Skin of body (tissue), 2 donors: Measurements from ENCODE around the gene DCAF7. TPM values are rescaled to one million over a fixed set of nuclear protein-coding genes. Genes with fewer than 3 reads are reported as not detected.

Experiments used
- DNase-seq: peaks from one replicate; lab custom pipeline; 2025; lab: John Stamatoyannopoulos, UW
- total RNA-seq: library from RNA; depleted of rRNA; stranded (reverse); fragments of >200 nt; gene quantifications from one replicate; pipeline ENCODE4 v1.2.3, GENCODE V29; 2014

Gene DCAF7
- total RNA-seq, 1 donor from 2014 or later: 17.3 TPM

DNA sequence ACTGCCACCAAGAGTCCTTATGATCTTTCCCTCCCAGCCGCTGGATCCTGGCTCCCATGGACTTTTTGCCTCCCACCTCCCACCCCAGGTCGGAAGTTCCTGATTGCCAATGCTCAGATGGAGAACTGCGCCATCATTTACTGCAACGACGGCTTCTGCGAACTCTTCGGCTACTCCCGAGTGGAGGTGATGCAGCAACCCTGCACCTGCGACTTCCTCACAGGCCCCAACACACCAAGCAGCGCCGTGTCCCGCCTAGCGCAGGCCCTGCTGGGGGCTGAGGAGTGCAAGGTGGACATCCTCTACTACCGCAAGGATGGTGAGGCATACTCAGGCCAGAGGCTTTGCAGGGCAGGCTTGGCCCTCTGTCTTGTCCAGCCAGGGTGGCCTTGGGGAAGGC is 26.2 kb upstream of the DCAF7 start:
- DNase-seq: no peak

DNA sequence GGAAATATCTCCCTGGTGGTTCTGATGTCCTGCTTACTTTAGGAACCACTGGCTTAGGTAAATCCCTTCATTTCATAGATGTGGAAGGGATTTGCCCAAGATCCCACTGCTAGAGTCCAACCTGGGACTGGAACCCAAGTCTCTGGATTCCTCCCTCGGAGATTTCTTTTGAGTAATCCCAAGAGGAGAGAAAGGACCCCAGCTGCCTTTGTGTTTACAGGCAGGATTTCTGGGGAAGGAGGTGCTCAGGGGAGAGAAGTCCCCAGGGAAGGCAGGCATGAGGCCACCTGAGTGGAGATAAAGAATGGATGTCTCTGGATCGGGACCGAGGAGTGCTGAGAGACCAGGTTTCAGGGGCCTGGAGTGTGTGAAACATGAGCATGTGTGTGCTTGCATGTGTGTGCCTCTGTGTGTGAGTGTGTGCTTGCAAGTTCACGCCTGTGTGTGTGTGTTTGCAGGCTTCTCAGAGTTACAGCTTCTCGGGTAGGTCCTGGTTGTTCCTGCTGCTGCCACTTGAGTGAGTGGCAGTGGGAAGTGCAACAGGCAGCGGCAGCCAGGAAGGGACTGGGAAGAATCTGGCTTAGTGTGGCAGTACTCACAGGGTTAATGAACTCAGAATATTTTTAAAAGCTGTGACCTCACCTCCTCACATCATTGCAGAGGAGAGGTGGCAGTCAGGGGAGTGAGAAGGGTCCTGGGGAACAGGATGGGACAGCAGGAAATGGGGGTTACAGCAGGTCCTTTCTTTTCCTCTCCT is 24.9 kb upstream of the DCAF7 start:
- DNase-seq: no peak

DNA sequence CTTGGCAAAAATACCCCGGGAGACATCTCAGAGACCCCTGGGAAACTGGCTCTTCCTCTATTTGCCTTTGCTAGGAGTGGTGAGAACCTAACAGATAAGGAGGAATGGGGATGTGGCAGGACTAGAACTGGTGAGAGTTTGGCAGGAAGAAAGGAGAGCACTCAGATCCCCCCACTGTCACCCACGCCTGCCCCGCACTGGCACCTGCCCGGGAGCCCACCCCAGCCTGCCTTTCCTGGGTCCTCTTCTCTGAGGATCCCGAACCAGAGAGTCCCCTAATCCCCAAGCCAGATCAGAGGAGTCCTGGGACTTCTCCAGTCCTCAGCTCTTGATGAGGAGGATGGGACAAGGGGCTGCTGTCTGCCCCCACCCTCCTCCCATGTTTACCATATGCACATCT is 23.4 kb upstream of the DCAF7 start:
- no peak for DNase-seq

DNA sequence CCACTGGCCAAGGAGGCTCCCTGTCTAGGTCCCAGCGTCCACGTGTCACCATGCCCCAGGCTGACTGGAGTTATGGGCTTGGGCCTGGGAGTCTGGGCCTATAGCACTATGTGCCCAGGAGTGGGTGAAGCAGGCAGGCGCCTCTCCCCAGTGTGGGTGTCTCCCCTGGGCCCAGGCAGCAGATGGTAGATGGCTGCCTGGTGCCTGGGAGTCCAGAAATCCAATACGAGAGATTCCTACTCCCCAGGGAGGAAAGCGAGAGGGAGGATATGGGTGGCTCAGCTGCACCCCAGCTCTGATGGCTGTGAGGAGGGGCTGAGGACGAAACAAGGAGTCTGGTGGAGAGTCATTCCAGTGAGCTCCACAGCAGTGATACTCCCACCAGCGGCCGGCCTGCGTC is 22.1 kb upstream of the DCAF7 start:
- DNase-seq: no peak

DNA sequence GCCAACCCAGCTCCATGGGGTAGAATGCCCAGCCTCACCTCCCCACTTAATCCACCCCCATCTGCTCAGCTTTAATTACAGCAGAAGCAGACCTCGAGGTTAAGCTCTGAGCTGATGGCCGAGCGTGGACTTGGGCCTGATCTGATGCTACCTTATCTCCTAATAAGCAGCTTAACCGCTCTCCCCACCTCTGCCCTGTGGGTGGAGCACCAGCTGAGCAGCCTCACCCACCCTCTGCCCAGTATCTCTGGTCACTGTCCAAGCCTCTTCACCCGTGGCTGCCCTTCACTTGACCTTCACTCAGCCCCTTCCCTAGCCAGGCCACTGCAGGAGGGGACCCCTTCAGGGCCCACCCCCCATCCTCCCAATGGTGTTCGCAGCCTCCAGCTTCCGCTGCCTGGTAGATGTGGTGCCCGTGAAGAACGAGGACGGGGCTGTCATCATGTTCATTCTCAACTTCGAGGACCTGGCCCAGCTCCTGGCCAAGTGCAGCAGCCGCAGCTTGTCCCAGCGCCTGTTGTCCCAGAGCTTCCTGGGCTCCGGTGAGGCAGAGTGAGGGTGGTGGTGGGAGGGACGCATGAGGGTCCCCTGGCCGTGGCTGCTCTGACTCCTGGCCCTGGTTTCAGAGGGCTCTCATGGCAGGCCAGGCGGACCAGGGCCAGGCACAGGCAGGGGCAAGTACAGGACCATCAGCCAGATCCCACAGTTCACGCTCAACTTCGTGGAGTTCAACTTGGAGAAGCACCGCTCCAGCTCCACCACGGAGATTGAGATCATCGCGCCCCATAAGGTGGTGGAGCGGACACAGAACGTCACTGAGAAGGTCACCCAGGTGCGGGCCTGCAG is 20.3 kb upstream of the DCAF7 start:
- DNase-seq: no peak

DNA sequence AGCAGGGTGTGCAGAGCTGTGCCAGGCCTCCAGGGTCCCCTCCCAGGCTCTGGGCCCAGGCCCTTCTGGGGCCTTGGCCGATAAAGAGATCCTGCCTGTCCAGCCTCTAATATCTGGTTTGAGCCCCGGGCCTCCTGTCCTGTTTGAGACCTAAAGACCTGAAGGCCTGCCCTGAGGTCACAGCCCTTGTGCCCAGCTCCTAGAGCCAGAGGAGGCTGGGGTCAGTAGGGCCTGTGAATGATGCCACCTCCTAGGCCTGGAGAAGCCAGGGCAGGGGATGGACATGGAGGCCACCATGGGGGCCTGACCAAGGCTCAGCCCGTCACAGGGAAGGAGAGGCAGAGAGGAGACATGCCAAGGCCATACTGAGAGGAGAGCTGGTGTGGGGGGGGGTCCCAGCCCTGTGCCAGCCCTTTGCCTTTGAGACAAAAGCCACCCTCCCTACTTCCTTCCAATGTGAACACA is 19.7 kb upstream of the DCAF7 start:
- no peak for DNase-seq

DNA sequence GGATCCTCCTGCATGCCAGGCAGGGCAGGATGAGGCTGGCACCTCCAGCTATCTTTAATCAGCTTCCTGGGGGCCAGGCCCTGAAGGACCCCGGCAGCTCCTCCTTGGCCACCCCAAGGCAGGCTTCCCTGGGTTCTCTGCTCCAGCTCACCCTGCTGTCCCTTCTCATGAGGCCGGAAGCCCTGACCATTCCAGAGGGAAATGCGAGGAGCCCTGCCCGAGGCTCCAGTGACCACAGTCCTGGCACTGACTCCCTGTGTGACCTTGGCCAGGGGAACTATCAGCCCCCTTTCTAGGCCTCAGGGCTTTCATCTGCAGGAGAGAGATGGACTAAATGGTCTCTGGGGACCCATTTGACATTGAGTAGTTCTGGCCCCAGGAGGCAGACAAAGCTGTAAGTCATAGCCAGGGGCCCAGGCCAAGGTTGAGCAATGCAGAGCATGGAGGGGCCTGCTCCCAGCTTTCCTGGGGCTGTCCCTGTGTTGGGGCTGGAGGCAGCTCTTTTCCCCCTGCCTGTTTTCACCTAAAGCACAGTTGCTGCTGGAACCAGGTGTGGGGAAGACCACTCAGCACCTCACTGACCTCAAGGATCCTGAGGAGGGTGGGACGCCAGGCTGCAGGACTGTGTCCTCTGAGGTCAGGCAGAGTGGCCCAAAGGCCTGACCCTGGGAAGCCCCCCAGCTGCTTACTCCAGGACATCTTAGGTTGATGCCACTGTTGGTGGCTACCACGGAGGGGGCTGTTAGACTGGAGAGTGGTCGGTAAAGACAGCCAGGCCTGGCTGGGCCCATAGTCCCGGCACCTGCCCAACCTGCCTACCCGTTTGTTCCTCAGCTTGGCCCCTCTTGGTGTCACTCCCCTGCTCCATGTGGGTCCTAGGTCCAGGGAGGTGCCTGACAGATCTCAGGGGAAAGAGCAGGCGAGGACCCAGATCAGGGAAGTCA is 19.0 kb upstream of the DCAF7 start:
- DNase-seq: no peak

DNA sequence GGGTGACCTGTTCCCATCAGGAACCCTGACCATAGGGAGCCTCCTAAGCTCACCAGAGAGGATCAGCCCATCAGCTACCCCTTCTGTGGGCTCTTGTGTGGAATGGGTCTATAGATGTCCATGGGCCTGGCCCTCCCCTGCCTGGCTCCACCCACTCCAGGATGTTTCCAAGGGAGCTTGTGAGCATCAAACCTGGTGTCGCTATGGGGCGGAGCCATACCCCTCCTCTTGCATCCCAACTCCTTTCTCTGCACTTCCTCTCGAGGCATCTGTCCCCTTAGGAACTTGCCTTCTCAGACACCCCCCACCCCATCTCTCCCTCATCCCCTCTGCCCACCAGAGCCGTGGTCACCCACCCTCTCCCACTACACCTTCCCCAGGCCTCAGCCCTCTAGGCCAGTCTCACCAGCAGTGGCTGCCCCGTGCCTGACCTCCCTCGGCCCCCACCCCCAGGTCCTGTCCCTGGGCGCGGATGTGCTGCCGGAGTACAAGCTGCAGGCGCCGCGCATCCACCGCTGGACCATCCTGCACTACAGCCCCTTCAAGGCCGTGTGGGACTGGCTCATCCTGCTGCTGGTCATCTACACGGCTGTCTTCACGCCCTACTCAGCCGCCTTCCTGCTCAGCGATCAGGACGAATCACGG is 16.7 kb upstream of the DCAF7 start:
- no peak for DNase-seq

DNA sequence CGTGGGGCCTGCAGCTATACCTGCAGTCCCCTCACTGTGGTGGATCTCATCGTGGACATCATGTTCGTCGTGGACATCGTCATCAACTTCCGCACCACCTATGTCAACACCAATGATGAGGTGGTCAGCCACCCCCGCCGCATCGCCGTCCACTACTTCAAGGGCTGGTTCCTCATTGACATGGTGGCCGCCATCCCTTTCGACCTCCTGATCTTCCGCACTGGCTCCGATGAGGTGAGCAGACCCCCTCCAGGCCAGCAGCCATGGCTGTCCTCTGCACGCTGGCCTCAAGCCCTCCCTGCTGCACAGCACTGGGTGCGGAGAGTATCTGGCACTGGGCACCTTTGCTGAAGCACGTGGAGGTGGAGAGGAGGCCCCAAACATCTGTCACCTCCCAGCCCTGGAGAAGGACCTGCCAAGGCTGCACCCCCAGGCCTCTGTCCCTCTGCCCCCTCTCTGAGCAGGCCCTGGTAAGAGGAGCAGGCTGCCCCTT is 16.2 kb upstream of the DCAF7 start:
- no peak for DNase-seq

DNA sequence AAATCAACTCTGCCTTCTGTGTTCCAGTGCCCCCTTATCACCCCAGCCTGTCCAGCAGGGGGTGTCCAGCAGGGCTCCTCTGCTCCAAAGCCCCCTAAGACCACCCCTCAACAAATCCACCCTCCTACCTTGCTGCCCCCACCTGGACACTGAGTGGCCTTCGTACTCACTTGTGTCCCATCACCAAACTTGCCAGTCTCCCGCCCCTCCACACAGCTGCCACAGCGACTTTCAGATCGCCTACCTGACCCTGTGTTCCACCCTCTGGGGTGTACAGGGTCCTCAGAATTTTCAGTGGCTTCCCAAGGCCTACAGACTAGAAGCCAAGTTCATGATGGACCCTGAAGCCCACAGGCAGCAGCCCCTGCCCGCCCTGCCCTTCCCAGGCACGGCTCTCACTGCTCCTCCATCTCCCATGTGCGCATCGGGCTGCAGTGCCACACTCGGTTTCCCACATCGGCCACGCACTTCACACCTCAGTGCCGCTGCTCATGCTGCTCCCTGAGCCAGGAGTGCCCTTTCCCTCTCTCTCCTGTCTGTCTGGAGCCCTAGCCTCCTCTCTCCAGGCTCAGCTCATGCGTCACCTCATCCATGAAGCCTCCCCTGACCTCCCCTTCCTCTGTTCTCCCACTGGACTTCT is 15.3 kb upstream of the DCAF7 start:
- no peak for DNase-seq

DNA sequence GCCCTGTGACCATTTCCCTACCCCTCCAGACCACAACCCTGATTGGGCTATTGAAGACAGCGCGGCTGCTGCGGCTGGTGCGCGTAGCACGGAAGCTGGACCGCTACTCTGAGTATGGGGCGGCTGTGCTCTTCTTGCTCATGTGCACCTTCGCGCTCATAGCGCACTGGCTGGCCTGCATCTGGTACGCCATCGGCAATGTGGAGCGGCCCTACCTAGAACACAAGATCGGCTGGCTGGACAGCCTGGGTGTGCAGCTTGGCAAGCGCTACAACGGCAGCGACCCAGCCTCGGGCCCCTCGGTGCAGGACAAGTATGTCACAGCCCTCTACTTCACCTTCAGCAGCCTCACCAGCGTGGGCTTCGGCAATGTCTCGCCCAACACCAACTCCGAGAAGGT is 14.6 kb upstream of the DCAF7 start:
- DNase-seq: no peak

DNA sequence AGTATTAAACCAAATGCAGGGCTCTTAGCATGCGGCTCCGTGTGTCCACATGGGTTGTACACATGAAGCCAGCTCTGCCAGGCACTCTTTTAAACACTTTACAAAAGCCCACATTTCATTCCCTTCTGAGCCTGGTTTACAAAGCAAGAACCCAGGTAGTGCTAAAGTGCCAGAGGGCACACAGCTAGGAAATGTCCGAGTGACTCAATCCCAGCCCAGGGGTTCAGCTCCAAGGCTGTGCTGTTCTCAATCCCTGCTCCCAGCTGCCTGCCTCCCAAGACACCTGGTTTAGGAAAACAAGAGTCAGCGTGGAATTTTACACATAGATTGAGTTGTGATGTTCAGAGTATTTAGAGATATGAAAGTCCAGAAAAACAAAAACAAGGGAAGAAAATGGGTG is 13.3 kb upstream of the DCAF7 start:
- DNase-seq: no peak

DNA sequence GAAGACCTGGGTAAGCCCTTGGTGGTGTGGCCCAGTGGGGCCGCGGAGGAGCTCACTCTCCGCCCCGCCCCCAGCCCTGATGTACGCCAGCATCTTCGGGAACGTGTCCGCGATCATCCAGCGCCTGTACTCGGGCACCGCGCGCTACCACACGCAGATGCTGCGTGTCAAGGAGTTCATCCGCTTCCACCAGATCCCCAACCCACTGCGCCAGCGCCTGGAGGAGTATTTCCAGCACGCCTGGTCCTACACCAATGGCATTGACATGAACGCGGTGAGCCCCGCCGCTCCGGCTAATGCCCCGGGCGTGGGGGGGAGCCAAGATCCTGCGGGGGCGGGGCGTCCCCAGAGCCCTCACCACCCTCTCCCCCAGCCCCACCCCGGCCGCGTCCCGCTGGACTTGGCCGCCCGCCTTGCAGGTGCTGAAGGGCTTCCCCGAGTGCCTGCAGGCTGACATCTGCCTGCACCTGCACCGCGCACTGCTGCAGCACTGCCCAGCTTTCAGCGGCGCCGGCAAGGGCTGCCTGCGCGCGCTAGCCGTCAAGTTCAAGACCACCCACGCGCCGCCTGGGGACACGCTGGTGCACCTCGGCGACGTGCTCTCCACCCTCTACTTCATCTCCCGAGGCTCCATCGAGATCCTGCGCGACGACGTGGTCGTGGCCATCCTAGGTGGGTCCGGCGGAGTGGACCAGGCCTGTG is 12.1 kb upstream of the DCAF7 start:
- DNase-seq: no peak

DNA sequence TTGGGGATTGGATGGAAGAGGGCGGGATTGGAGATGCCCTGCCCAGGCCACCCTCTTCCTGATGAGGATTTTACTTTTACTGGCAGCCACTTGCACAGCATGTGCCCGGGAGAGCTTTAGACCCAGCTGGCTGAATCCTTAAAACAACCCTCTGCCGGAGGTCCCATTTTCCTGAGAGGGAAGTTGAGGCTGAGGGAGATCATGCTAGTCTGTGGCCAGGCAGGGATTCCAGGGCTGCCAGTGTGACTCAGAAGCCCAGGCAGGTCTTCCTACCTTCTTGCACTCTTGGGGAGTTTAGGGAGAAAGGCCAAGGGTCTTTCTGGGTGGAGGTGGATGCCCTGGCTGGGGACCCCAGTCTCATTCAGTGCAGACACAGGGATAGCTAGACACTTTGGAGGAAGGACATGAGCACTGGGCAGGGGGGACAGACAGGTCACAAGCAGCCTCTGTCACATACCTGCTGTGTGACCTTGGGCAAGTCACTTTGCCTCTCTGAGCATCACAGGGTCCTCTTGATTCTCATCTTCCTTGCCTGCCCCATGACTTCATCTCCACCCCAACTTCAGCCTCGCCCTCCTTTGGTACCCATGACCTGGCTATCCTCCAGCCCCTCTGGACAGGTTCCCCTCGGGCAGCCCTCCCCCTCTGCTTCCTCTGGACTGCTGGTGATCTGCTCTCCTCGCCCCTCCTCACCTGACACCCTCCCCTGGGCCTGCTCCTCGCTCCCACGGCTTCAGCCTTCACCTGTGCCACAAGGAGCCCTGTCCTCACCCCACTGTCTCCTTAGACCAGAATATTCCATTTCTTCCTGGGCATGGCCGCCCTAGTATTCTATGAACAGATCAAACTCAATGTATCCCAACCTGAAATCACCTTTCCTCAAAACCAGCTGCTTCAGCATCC is 11.3 kb upstream of the DCAF7 start:
- no peak for DNase-seq

DNA sequence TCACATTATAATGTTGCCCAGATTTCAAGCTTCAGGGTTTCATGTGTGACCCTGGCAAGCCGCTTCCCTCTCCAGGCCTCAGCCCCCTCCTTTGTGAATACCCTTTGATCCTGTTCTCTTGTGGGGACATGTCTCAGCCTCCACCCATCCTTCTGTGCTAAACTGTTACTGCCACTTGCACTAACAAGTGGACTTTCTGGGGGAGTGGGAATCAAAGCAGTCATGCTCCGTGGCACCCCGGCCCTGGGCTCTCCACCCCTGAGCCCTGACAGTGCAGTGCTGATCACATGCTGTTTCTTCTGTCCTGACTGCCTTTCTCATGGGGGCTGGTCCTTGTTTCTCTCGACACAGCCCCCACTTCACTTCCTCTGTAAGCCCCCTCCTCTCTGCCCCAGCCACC is 9.7 kb upstream of the DCAF7 start:
- no peak for DNase-seq

DNA sequence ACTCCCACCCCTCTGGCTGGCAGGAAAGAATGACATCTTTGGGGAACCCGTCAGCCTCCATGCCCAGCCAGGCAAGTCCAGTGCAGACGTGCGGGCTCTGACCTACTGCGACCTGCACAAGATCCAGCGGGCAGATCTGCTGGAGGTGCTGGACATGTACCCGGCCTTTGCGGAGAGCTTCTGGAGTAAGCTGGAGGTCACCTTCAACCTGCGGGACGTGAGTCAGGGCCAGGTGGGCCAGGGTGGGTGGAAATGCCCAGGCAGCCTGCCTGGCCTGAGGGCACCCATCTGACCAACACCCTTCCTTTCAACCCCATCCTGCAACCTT is 8.1 kb upstream of the DCAF7 start:
- no peak for DNase-seq

DNA sequence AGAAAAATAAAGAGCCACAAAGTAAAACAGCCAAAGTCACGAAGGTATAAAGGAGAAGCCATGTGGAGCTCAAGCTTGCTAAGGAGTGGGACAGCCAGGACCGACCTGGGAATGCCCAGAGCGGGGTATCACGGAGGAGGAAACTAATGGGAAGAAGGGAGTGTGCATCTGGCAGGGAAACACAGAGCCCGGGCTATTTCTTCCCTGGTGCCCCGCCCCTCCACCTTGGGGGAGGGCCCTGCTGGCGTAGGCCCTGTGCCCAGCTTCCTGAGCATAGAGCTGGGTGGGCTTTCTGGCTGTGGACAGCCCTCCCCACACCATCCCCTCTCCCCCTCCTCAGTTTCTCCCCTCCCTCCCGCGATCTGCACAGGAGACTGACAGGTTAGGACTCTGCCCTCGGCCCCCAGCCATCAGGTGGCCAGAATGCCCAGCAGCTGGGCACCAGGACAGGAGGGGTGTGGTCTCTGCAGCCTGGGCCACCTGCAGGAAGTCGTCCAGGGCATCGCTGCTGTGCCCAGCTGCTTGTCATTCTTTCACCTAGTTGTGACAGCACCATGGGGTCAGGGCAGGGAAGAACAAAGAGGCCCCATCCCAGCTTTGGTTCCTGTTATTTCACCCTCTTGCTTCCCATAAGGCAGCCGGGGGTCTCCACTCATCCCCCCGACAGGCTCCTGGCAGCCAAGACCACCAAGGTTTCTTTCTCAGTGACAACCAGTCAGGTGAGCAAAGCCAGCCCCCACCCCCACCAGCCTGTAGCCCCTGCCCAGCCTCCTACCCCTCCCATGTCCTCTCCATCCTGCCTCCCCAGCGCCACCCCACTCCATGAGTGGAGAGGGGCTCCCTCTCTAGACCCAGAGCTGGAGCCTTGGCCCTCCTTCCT is 7.1 kb upstream of the DCAF7 start:
- DNase-seq: no peak

DNA sequence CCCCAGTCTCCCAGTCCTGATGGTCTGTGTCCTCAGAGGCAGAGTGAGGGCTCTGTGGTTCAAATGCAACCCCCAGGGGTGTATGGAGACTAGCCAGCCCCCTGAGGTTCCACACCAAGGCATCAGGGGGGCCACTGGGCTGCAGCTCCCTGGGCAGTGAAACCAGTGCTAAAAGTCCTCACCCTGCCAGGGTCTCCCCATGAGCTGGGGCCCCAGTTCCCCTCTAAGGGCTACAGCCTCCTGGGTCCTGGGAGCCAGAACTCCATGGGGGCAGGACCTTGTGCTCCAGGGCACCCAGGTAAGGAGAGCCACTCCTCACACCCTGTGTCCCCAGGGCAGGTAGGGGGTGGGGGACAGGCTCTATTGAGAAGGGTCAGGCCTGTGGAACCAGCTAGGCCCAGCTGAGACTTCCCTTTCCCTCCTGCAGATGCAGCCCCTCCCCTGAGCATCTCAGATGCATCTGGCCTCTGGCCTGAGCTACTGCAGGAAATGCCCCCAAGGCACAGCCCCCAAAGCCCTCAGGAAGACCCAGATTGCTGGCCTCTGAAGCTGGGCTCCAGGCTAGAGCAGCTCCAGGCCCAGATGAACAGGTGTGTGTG is 6.4 kb upstream of the DCAF7 start:
- no peak for DNase-seq
